Liver (tissue), 9 donors: Measurements from ENCODE around the gene FRS3. TPM values are rescaled to one million over a fixed set of nuclear protein-coding genes. Genes with fewer than 3 reads are reported as not detected.

Experiments
- DNase-seq: peaks from one replicate; pipeline ENCODE4 v3.0.0-alpha.2; 2017; ENCODE audit warnings: low spot score
- H3K27ac ChIP-seq, 2 donors: one replicate each; pipeline ENCODE4 v1.7.0; 2013; ENCODE audit warnings: inconsistent platforms in 2 of 2, low read length in 2 of 2, control low read depth in 1 of 2, low read depth in 1 of 2, mild to moderate bottlenecking in 1 of 2
- H3K27me3 ChIP-seq, 4 donors: one replicate each; pipeline versions ENCODE4 v1.6.1 to v1.7.0; 2013; ENCODE audit warnings: low read length in 3 of 4, inconsistent platforms in 1 of 4, mild to moderate bottlenecking in 1 of 4, moderate library complexity in 1 of 4; ENCODE audit not compliant: control insufficient read depth in 4 of 4, insufficient read depth in 4 of 4
- H3K36me3 ChIP-seq, 4 donors: one replicate each; pipeline versions ENCODE4 v1.6.1 to v1.7.0; 2013; ENCODE audit warnings: low read length in 3 of 4, mild to moderate bottlenecking in 3 of 4, low read depth in 1 of 4, moderate library complexity in 1 of 4; ENCODE audit not compliant: control insufficient read depth in 4 of 4, insufficient read depth in 3 of 4
- H3K4me1 ChIP-seq, 4 donors: one replicate each; pipeline versions ENCODE4 v1.6.1 to v1.7.0; 2013; ENCODE audit warnings: low read length in 3 of 4, mild to moderate bottlenecking in 3 of 4, moderate library complexity in 1 of 4; ENCODE audit not compliant: control insufficient read depth in 4 of 4, insufficient read depth in 4 of 4
- H3K4me3 ChIP-seq, 3 donors: one replicate each; pipeline versions ENCODE4 v1.6.1 to v1.7.0; 2013; ENCODE audit warnings: low read length in 3 of 3, control low read depth in 1 of 3, low read depth in 1 of 3, mild to moderate bottlenecking in 1 of 3
- H3K9ac ChIP-seq, 2 donors: one replicate each; pipeline ENCODE4 v1.7.0; 2013; ENCODE audit warnings: low read length in 2 of 2, mild to moderate bottlenecking in 2 of 2, moderate library complexity in 2 of 2, control low read depth in 1 of 2, low read depth in 1 of 2
- H3K9me3 ChIP-seq, 4 donors: one replicate each; pipeline versions ENCODE4 v1.6.1 to v1.7.0; 2013; ENCODE audit warnings: low read length in 3 of 4; ENCODE audit not compliant: control insufficient read depth in 4 of 4
- FOXA2 ChIP-seq: IDR thresholded peaks from 2 replicates; pipeline ENCODE4 v1.6.1; 2016; ENCODE audit warnings: antibody characterized with exemption
- JUND ChIP-seq, 2 donors: IDR thresholded peaks; 2 replicates each; pipeline ENCODE4 v1.6.1; 2016; ENCODE audit warnings: antibody characterized with exemption in 2 of 2
- NR2F2 ChIP-seq: IDR thresholded peaks from 2 replicates; pipeline ENCODE4 v1.6.1; 2016; ENCODE audit warnings: antibody characterized with exemption
- RAD21 ChIP-seq, 2 donors: IDR thresholded peaks; 2 replicates each; pipeline ENCODE4 v1.6.1; 2016; ENCODE audit warnings: antibody characterized with exemption in 2 of 2, mild to moderate bottlenecking in 2 of 2
- SP1 ChIP-seq: IDR thresholded peaks from 2 replicates; pipeline ENCODE4 v1.6.1; 2018; ENCODE audit warnings: antibody characterized with exemption, mild to moderate bottlenecking
- TAF1 ChIP-seq: conservative IDR thresholded peaks from 2 replicates; pipeline ENCODE4 v1.6.1; 2016; ENCODE audit warnings: antibody characterized with exemption, mild to moderate bottlenecking
- WGBS: extraction: QIAGEN DNeasy Blood & Tissue Kit; methylation state at CpG from one replicate; pipeline ENCODE4 v1.1.7; 2013; 5-methylcytosine and 5-hydroxymethylcytosine counted together
- polyA plus RNA-seq, 2 donors: library from polyadenylated mRNA; stranded (reverse) in 1 of 2; unstranded in 1 of 2; fragments of 200-250 nt in 1 of 2; fragments of >200 nt in 1 of 2; fragmentation: Nextera tagmentation in 1 of 2; extraction: Ambion mirVana in 1 of 2; gene quantifications; one replicate each; pipeline versions ENCODE4 v1.2.1 to v1.2.3, GENCODE V29; 2013 to 2015
- total RNA-seq, 2 donors: library from RNA; depleted of rRNA; stranded (reverse); fragments of >200 nt; gene quantifications; one replicate each; pipeline ENCODE4 v1.2.3, GENCODE V29; 2014
- TF ChIP-seq, protein P1 (sequence below): IDR thresholded peaks from 2 replicates; pipeline ENCODE4 v1.6.1; 2016; ENCODE audit warnings: antibody characterized with exemption
- TF ChIP-seq, protein P2 (sequence below): IDR thresholded peaks from 2 replicates; pipeline ENCODE4 v1.6.1; 2016; ENCODE audit warnings: antibody characterized with exemption
- TF ChIP-seq, protein P3 (sequence below): IDR thresholded peaks from 2 replicates; pipeline ENCODE4 v1.6.1; 2016; ENCODE audit warnings: antibody characterized with exemption
- donor health status: healthy.
- donor health status: healthy.
- donor health status: healthy.
- donor health status: healthy.
- donor health status: healthy.

FRS3 gene
- total and polyA plus RNA-seq, 4 donors: 0.42 to 1.6 (median 1.3) TPM

DNA sequence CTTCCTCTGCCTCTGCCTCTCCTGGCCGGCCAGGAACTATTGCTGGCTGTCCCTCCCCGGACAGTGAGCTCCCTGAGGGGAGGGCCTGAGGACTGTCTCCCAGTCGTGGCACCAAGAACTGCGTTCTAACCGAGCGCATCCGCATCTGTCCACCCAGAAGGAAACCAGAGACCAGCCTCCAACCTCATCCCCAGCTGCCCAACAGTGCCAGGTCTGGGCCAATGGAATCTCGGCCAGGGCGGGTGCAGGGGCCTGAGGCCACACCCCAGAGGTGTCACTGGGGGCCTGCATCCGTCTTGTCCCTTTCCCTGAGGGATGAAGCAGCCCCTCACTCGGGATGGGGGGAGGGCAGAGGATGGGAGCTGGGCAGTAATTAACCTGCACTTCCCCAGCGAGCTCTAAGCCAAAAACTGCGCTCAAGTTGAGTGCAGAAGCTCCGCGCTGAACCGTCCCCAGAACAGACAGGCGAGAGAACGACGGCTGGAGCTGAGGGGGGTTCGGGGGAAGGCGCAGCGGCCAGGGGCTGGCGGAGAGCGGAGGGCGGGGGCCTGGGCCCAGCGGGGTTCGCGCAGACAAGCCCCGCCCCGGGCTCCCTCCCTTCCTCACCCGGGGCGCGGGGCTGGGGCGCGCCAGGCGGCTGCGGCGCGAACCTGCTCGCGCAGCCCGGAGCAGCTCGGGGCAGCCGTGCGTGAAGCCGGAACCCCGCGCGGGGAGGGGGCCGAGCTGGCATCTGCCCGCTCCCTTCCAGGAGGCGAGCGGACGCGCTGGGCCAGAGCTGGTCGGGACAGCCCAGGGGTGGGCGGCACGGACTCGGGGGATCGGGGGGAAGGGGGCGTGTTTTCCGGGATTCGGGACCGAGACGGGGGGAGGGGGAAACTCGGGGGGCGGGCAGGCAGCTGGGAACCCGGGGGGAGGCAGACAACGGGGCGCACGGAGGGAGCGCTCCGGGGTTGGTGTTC, 45.7 kb downstream of the FRS3 start:
- Histone ChIP-seq H3K4me1 (peaks cover 0 to 13% (median 7%) of the 10 kb centered on the region in 4 donors), H3K9me3 (no peaks in the 10 kb centered on the region), H3K27me3 (no peaks in the 10 kb centered on the region), H3K9ac (peak overlapping the region in 1 of 2 donors; percentile 18), H3K4me3 (peak overlapping the region; percentile 63 to 84 (median 77)), H3K36me3 (no peaks in the 10 kb centered on the region), H3K27ac (peak overlapping the region; percentile 81 to 90)
- no peak for DNase-seq
- 5% methylated on average over 73 of the region's 73 CpGs for WGBS
- TF ChIP-seq TAF1 (no peak), RAD21 (IDR thresholded peaks at IDR 0.05) (no peak), NR2F2 (no peak)
- TF ChIP-seq, protein P1, sequence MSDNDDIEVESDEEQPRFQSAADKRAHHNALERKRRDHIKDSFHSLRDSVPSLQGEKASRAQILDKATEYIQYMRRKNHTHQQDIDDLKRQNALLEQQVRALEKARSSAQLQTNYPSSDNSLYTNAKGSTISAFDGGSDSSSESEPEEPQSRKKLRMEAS: no peak
- TF ChIP-seq, protein P2, sequence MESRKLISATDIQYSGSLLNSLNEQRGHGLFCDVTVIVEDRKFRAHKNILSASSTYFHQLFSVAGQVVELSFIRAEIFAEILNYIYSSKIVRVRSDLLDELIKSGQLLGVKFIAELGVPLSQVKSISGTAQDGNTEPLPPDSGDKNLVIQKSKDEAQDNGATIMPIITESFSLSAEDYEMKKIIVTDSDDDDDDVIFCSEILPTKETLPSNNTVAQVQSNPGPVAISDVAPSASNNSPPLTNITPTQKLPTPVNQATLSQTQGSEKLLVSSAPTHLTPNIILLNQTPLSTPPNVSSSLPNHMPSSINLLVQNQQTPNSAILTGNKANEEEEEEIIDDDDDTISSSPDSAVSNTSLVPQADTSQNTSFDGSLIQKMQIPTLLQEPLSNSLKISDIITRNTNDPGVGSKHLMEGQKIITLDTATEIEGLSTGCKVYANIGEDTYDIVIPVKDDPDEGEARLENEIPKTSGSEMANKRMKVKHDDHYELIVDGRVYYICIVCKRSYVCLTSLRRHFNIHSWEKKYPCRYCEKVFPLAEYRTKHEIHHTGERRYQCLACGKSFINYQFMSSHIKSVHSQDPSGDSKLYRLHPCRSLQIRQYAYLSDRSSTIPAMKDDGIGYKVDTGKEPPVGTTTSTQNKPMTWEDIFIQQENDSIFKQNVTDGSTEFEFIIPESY: no peak

DNA sequence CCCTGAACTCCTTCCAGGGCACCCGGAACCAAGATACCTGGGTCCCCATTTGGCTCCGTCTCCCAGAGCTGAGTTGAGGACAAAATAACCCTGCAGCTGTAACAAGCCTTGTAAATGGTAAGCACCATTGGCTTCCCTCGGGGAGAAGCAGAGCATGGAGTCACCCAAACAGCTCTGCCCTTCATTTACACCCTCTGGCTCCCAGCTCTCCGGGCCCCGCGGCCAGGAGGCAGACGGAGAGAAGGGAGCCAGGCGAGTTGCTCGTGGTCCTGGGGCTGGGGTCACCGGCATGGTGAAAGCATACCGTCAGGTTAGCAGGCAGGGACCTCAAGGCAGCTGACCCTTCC, 46.4 kb downstream of the FRS3 start:
- H3K9ac ChIP-seq: no peak overlapping the region
- WGBS: 71% methylated on average over 11 of the region's 11 CpGs
- H3K27ac ChIP-seq: peak overlapping the region; percentile 81 to 90
- TF ChIP-seq TAF1 (no peak), NR2F2 (no peak), FOXA2 (no peak), JUND (IDR thresholded peaks at IDR 0.05) (no peak), SP1 (no peak)
- TF ChIP-seq, protein P1: no peak
- TF ChIP-seq, protein P3, sequence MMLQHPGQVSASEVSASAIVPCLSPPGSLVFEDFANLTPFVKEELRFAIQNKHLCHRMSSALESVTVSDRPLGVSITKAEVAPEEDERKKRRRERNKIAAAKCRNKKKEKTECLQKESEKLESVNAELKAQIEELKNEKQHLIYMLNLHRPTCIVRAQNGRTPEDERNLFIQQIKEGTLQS: no peak
- TF ChIP-seq, protein P2: no peak
- no peaks in the 10 kb centered on the region for H3K36me3 ChIP-seq
- no peak overlapping the region for H3K4me3 ChIP-seq
- H3K4me1 ChIP-seq: peaks cover 0 to 13% (median 8%) of the 10 kb centered on the region in 4 donors
- no peaks in the 10 kb centered on the region for H3K9me3 ChIP-seq
- no peak for DNase-seq
- H3K27me3 ChIP-seq: no peaks in the 10 kb centered on the region
